ENCODE results near the gene CCDC51. TPM values are rescaled to one million over a fixed set of nuclear protein-coding genes. Genes with fewer than 3 reads are reported as not detected.
A peak's percentile ranks its signal among the peaks of the same experiment; 100 is the strongest.

CCDC51 gene
- total RNA-seq, 1 experiment from 2014 or later = 29.3 TPM

DNA sequence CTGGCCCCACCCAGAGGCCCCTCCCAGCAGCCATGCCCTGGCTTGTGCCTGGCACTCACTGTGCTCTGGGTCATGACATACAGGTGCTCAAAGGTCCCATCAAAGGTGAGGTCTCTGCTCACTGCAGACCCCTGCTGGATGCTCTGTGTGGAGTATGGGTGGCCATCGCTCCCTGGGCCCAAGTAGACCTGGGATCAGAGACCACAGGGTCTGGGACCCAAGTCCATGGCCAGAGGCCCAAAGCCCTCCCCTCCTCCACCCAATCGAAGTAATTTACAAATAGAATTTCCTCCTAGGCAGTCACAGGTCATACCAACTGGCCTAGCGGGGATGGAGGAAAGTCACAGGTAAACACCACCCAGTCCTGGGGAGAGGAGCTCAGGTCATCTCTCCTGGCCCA is 17.6 kb downstream of the CCDC51 start:
- Histone ChIP-seq H3K9me2 (ENCODE audit: insufficient read depth) (no peaks in the 10 kb centered on the region), H3K9me3 (ENCODE audit: control insufficient read depth in 1 of 2, insufficient read depth in 1 of 2, low read depth in 1 of 2, low read length in 2 of 2) (no peaks in the 10 kb centered on the region), H3K4me2 (ENCODE audit: low read length) (no peak overlapping the region), H2AFZ (ENCODE audit: low read depth, low read length, poor library complexity, severe bottlenecking) (no peak overlapping the region), H3K27me3 (ENCODE audit: insufficient read depth, low read length) (no peaks in the 10 kb centered on the region), H3K36me3 (ENCODE audit: control insufficient read depth in 1 of 2, insufficient read depth in 2 of 2, low read length in 2 of 2) (no peaks in the 10 kb centered on the region), H3K79me2 (ENCODE audit: insufficient read depth, low read length) (no peaks in the 10 kb centered on the region), H3K9ac (ENCODE audit: low read length) (no peak overlapping the region), H3K4me3 (replicated peaks in 1 of 2; ENCODE audit: low read depth in 1 of 2, low read length in 2 of 2) (no peak overlapping the region), H3K27ac (ENCODE audit: low read depth, low read length) (no peak overlapping the region), H4K20me1 (ENCODE audit: insufficient read depth) (no peaks in the 10 kb centered on the region), H3K4me1 (ENCODE audit: control insufficient read depth in 1 of 2, insufficient read depth in 2 of 2, low read length in 2 of 2) (no peaks in the 10 kb centered on the region; a peak in 1 of 4 replicates)
- RAD21 ChIA-PET (ENCODE audit: low non-redundant PET in 1 of 2, low total read pairs in 2 of 2, uncharacterized antibody in 2 of 2, unreplicated experiment in 2 of 2) = no interaction called here
- ATAC-seq (peak; percentile 57), DNase-seq (ENCODE audit: low read depth, low spot score) (no peak)
- intact Hi-C loops (cut with micrococcal nuclease) = no loop called here
- CTCF ChIA-PET = interaction anchor here (2.0 to 3.5 kb wide), 2 partner anchors 14 to 21 kb away, joined by 7 to 18 read pairs; no protein-coding TSS in a partner anchor
- BruUV-seq (replicated peaks) = no TSS peak
- TF ChIP-seq POLR2AphosphoS5 (IDR thresholded peaks at IDR 0.05; ENCODE audit: low read depth, low read length) (no peak), SRF (IDR thresholded peaks at IDR 0.05; ENCODE audit: low read depth) (no peak)
- TF ChIP-seq, protein P1, sequence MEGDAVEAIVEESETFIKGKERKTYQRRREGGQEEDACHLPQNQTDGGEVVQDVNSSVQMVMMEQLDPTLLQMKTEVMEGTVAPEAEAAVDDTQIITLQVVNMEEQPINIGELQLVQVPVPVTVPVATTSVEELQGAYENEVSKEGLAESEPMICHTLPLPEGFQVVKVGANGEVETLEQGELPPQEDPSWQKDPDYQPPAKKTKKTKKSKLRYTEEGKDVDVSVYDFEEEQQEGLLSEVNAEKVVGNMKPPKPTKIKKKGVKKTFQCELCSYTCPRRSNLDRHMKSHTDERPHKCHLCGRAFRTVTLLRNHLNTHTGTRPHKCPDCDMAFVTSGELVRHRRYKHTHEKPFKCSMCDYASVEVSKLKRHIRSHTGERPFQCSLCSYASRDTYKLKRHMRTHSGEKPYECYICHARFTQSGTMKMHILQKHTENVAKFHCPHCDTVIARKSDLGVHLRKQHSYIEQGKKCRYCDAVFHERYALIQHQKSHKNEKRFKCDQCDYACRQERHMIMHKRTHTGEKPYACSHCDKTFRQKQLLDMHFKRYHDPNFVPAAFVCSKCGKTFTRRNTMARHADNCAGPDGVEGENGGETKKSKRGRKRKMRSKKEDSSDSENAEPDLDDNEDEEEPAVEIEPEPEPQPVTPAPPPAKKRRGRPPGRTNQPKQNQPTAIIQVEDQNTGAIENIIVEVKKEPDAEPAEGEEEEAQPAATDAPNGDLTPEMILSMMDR (IDR thresholded peaks at IDR 0.05 in 2 of 3, conservative IDR thresholded peaks at IDR 0.05 in 1 of 3; ENCODE audit: borderline replicate concordance in 1 of 3, insufficient read depth in 1 of 3, low read depth in 2 of 3, low read length in 2 of 3) = peak in 2 of 3 experiments; percentile 25 to 36; a peak in 3 of 6 replicates
- POLR2A ChIA-PET = no interaction called here

DNA sequence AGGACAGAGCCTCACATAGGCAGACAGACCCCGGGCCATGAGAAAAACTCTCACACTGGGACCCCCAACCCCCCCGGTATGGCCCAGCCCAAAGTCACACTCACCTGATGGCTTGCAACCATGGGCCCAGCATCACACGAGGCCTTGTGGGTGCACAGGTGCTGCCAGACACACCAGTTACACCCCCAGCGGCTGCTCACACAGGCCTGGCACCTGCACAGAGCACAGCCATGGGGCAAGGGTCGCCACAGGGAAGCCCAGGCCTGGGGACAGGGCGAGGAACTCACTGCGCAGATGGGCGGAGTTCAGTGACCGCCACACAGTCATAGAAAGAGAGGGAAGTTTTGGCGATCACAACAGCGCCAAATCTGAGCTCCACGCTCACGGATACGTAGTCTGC is 19.4 kb downstream of the CCDC51 start:
- CTCF ChIA-PET = interaction anchor here (0.7 kb wide), 1 partner anchor 20 kb away, joined by 3 read pairs; no protein-coding TSS in a partner anchor
- no TSS peak for BruUV-seq (replicated peaks)
- Histone ChIP-seq H3K9me3 (ENCODE audit: control insufficient read depth in 1 of 2, insufficient read depth in 1 of 2, low read depth in 1 of 2, low read length in 2 of 2) (no peaks in the 10 kb centered on the region), H3K27me3 (ENCODE audit: insufficient read depth, low read length) (no peaks in the 10 kb centered on the region), H4K20me1 (ENCODE audit: insufficient read depth) (no peaks in the 10 kb centered on the region), H3K27ac (ENCODE audit: low read depth, low read length) (no peak overlapping the region), H2AFZ (ENCODE audit: low read depth, low read length, poor library complexity, severe bottlenecking) (no peak overlapping the region), H3K4me1 (ENCODE audit: control insufficient read depth in 1 of 2, insufficient read depth in 2 of 2, low read length in 2 of 2) (no peaks in the 10 kb centered on the region), H3K9me2 (ENCODE audit: insufficient read depth) (no peaks in the 10 kb centered on the region), H3K79me2 (ENCODE audit: insufficient read depth, low read length) (no peaks in the 10 kb centered on the region), H3K4me2 (ENCODE audit: low read length) (no peak overlapping the region), H3K36me3 (ENCODE audit: control insufficient read depth in 1 of 2, insufficient read depth in 2 of 2, low read length in 2 of 2) (no peaks in the 10 kb centered on the region; a peak in 1 of 4 replicates), H3K9ac (ENCODE audit: low read length) (no peak overlapping the region), H3K4me3 (replicated peaks in 1 of 2; ENCODE audit: low read depth in 1 of 2, low read length in 2 of 2) (no peak overlapping the region)
- POLR2A ChIA-PET = no interaction called here
- DNase-seq (ENCODE audit: low read depth, low spot score) (no peak), ATAC-seq (no peak)
- intact Hi-C loops (cut with micrococcal nuclease) = no loop called here
- RAD21 ChIA-PET (ENCODE audit: low non-redundant PET in 1 of 2, low total read pairs in 2 of 2, uncharacterized antibody in 2 of 2, unreplicated experiment in 2 of 2) = no interaction called here
- TF ChIP-seq ZNF274 (IDR thresholded peaks at IDR 0.05; ENCODE audit: low read depth, low read length) (no peak), FOSL1 (IDR thresholded peaks at IDR 0.05; ENCODE audit: low read depth) (no peak), EGR1 (IDR thresholded peaks at IDR 0.05; ENCODE audit: low read depth) (no peak), CEBPB (IDR thresholded peaks at IDR 0.05; ENCODE audit: low read depth) (no peak)
- TF ChIP-seq, protein P2, sequence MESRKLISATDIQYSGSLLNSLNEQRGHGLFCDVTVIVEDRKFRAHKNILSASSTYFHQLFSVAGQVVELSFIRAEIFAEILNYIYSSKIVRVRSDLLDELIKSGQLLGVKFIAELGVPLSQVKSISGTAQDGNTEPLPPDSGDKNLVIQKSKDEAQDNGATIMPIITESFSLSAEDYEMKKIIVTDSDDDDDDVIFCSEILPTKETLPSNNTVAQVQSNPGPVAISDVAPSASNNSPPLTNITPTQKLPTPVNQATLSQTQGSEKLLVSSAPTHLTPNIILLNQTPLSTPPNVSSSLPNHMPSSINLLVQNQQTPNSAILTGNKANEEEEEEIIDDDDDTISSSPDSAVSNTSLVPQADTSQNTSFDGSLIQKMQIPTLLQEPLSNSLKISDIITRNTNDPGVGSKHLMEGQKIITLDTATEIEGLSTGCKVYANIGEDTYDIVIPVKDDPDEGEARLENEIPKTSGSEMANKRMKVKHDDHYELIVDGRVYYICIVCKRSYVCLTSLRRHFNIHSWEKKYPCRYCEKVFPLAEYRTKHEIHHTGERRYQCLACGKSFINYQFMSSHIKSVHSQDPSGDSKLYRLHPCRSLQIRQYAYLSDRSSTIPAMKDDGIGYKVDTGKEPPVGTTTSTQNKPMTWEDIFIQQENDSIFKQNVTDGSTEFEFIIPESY (IDR thresholded peaks at IDR 0.05; ENCODE audit: extremely low read depth, insufficient replicate concordance, low read length) = no peak
